Measurements from ENCODE around the gene CDT1.

DNA sequence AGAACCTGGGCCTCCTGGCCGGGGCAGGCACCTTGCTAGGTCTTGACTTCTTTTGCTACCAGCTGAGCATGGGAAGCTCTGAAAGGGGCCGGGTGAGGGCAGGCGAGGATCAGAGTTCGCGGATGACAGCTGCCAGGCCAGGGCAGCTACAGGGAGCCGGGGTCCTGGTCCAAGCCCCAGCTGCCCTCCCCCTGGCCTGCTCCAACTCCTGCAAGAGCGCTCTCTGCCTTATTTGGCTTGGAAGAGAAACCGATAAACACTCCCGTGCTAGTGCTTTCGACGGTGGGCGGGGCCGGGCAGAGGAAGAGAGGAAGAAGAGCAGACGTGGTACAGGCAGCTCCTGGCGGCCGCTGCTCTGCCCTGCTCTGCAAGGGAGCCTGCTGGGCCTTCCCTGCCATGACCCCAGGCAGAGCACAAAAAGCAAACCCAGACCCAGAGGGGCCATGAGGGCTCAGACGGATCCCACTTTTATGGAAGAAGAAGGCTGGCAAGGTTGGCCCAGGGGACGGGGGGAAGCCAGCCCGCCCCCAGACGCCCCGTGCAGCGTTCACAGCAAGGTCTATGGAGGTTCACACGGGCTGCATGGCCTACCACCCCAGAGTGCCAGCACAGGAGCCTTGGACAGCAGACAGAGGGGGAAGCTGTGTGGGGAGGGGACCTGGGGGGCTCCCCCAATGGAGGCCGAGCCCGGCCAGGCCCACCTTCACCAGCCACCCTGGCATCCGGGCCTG is 44.2 kb upstream of the CDT1 start:
- TF ChIP-seq, protein P1, sequence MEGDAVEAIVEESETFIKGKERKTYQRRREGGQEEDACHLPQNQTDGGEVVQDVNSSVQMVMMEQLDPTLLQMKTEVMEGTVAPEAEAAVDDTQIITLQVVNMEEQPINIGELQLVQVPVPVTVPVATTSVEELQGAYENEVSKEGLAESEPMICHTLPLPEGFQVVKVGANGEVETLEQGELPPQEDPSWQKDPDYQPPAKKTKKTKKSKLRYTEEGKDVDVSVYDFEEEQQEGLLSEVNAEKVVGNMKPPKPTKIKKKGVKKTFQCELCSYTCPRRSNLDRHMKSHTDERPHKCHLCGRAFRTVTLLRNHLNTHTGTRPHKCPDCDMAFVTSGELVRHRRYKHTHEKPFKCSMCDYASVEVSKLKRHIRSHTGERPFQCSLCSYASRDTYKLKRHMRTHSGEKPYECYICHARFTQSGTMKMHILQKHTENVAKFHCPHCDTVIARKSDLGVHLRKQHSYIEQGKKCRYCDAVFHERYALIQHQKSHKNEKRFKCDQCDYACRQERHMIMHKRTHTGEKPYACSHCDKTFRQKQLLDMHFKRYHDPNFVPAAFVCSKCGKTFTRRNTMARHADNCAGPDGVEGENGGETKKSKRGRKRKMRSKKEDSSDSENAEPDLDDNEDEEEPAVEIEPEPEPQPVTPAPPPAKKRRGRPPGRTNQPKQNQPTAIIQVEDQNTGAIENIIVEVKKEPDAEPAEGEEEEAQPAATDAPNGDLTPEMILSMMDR (IDR thresholded peaks at IDR 0.05; ENCODE audit: insufficient read depth, low read length, poor library complexity, severe bottlenecking) = no peak
- TF ChIP-seq EZH2phosphoT487 (conservative IDR thresholded peaks at IDR 0.05; ENCODE audit: low read length) = no peak
